Fibroblast of the aortic adventitia (primary cell): ENCODE results near the gene SLC36A1. TPM values are rescaled to one million over a fixed set of nuclear protein-coding genes. Genes with fewer than 3 reads are reported as not detected.
A peak's percentile ranks its signal among the peaks of the same experiment; 100 is the strongest.

Experiments
- DNase-seq: peaks from one replicate; pipeline ENCODE4 v3.0.0-alpha.2; 2010; ENCODE audit warnings: low read depth
- H3K4me3 ChIP-seq: 2 replicates; pipeline ENCODE4 v1.5.1; 2011; ENCODE audit warnings: low read depth, mild to moderate bottlenecking, control low read depth, low read length, moderate library complexity
- total RNA-seq: library from RNA; depleted of rRNA; stranded (reverse); fragments of >200 nt; gene quantifications from 2 replicates; pipeline ENCODE4 v1.2.3, GENCODE V29; 2012; ENCODE audit warnings: low replicate concordance
- TF ChIP-seq, protein P1 (sequence below): IDR thresholded peaks from 2 replicates; pipeline ENCODE4 v1.5.1; 2011; ENCODE audit warnings: mild to moderate bottlenecking, low read length, control low read depth, inconsistent platforms; ENCODE audit not compliant: insufficient read depth

Gene SLC36A1
- 6.8 and 15.2 TPM in 2 replicates for total RNA-seq

DNA sequence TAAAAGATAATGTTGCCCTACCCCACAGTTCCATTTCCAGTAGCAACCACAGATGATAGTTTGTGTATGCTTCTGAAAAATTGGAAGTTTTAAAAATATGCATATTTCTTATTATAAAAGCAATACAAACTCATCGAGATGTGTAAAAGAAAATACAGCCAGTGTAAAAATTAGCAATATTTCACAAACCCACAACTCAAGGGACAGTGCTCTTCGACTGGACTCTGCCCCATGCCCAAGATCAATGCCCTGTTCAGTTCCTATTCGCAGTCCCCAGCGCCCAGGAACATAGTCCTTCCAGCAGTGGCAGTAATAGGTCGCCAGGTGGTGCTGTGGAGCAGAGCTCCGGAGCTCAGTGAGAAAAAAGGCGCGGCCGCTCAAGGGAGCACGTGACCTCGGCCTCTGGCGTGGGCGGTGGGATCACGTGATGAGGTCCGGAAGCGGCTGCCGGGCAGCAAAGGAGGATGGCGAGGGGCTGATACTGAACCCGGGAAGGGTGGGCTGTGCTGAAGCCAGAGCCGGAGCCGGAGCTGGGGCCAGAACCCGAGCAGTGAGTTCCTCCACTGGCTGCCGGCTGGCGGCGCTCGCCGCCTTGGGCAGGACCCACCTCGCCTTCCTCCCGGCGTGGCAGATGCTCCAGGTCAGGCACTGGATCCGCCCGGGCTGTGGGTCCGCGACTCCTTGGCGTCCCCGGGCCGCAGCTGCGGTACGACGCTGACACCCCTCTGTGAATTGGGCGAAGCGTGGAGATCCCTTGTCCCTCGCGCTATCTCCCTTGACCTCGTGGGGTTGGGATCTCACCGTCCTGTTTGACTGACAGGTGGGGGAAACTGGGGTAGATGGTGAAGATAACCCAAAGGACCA, at the start of gene SLC36A1:
SLC36A1 (plus strand) TSS at position 430 of the 864 bp plus-strand sequence. CDS start 11,190 bp downstream, outside the sequence.
- TF ChIP-seq, protein P1, sequence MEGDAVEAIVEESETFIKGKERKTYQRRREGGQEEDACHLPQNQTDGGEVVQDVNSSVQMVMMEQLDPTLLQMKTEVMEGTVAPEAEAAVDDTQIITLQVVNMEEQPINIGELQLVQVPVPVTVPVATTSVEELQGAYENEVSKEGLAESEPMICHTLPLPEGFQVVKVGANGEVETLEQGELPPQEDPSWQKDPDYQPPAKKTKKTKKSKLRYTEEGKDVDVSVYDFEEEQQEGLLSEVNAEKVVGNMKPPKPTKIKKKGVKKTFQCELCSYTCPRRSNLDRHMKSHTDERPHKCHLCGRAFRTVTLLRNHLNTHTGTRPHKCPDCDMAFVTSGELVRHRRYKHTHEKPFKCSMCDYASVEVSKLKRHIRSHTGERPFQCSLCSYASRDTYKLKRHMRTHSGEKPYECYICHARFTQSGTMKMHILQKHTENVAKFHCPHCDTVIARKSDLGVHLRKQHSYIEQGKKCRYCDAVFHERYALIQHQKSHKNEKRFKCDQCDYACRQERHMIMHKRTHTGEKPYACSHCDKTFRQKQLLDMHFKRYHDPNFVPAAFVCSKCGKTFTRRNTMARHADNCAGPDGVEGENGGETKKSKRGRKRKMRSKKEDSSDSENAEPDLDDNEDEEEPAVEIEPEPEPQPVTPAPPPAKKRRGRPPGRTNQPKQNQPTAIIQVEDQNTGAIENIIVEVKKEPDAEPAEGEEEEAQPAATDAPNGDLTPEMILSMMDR: peak; percentile 97
- DNase-seq: peak; percentile 89
- peak within 1 kb of the TSS; percentile 94 for H3K4me3 ChIP-seq

GRCh38 chr5:151405334-151406160, 41.9 kb upstream of the SLC36A1 start:
- DNase-seq: no peak
- TF ChIP-seq, protein P1: no peak
- H3K4me3 ChIP-seq: no peak overlapping the region

- TF ChIP-seq, protein P1: peak; percentile 56
- peak; percentile 9 for DNase-seq
- H3K4me3 ChIP-seq: no peak overlapping the region
These were observed 41.0 kb upstream of the SLC36A1 start for GRCh38 chr5:151406322-151406947.

DNA sequence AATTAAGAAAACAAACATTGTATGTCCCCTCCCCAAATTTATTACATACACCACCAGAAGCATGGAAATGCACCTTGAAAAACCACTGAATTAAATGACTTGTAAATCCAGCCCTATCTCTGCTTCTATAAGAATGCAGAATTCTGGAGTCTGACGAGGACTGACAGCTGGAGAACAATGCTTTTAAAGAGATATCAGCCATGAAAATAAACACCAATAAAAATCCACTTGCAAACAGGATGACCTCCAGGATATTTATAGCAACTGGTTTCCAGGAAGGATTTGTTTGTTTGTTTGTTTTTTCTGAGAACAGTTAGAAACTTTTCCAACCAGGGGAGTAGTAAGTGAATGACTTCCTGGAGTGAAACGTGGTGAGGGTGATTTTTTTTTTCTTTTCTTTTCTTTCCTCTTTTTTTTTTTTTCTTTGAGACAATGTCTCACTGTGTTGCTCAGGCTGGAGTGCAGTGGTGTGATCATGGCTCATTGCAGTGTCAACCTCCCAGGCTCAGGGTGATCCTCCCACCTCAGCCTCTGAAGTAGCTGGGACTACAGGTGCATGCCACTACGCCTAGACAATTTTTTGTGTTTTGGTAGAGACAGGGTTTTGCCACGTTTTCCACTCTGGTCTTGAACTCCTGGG, 38.7 kb upstream of the SLC36A1 start:
- TF ChIP-seq, protein P1: no peak
- H3K4me3 ChIP-seq: no peak overlapping the region
- DNase-seq: no peak

GRCh38 chr5:151413800-151414199, 33.6 kb upstream of the SLC36A1 start:
- TF ChIP-seq, protein P1: no peak
- H3K4me3 ChIP-seq: no peak overlapping the region
- no peak for DNase-seq

GRCh38 chr5:151414536-151414935, 32.9 kb upstream of the SLC36A1 start:
- no peak overlapping the region for H3K4me3 ChIP-seq
- TF ChIP-seq, protein P1: no peak
- DNase-seq: no peak
